GM23338 (cell line): ENCODE measurements around the gene SH3TC2.

Experiments used
- CREB1 ChIP-seq: fragments of 250-450 bp; sonication (Bioruptor Pico); IDR thresholded peaks from 2 replicates; pipeline ENCODE4 v1.5.0; 2020; ENCODE audit warnings: low read depth, mild to moderate bottlenecking, moderate library complexity
- EZH2 ChIP-seq: fragments of 200-600 bp; sonication (generic); IDR thresholded peaks from one replicate; pipeline ENCODE4 v1.8.0; 2017; ENCODE audit warnings: antibody characterized with exemption, mild to moderate bottlenecking, low read depth; ENCODE audit not compliant: unreplicated experiment
- EZH2phosphoT487 ChIP-seq: fragments of 200-600 bp; sonication (generic); IDR thresholded peaks from one replicate; pipeline ENCODE4 v1.8.1; 2018; ENCODE audit warnings: antibody characterized with exemption; ENCODE audit not compliant: unreplicated experiment
- JUNB ChIP-seq: IDR thresholded peaks from one replicate; pipeline ENCODE4 v1.6.1; 2016; ENCODE audit warnings: antibody characterized with exemption; ENCODE audit not compliant: unreplicated experiment
- NANOG ChIP-seq: IDR thresholded peaks from 2 replicates; pipeline ENCODE4 v1.6.1; 2016; ENCODE audit warnings: antibody characterized with exemption, borderline replicate concordance
- POLR2AphosphoS5 ChIP-seq: IDR thresholded peaks from 2 replicates; pipeline ENCODE4 v1.6.1; 2016; ENCODE audit warnings: antibody characterized with exemption, low read depth
- STAT1 ChIP-seq: IDR thresholded peaks from one replicate; pipeline ENCODE4 v1.6.1; 2016; ENCODE audit warnings: antibody characterized with exemption; ENCODE audit not compliant: unreplicated experiment
- ZNF114 ChIP-seq: fragments of 250-450 bp; sonication (Bioruptor Pico); IDR thresholded peaks from 2 replicates; pipeline ENCODE4 v1.5.0; 2020; ENCODE audit warnings: mild to moderate bottlenecking, moderate library complexity
- ZNF331 ChIP-seq: fragments of 250-450 bp; sonication (Bioruptor Pico); IDR thresholded peaks from 2 replicates; pipeline ENCODE4 v1.5.0; 2020; ENCODE audit warnings: low read depth, mild to moderate bottlenecking, moderate library complexity
- TF ChIP-seq, protein P1 (sequence below): IDR thresholded peaks from one replicate; pipeline ENCODE4 v1.6.1; 2018; ENCODE audit warnings: antibody characterized with exemption; ENCODE audit not compliant: unreplicated experiment
- TF ChIP-seq, protein P2 (sequence below), 2 experiments: fragments of 200-600 bp in 1 of 2; sonication (generic) in 1 of 2; conservative IDR thresholded peaks; 2 replicates each; pipeline versions ENCODE4 v1.5.1 to v1.6.1; 2016 to 2017; ENCODE audit warnings: antibody characterized with exemption in 2 of 2, low read depth in 2 of 2, mild to moderate bottlenecking in 2 of 2, moderate library complexity in 1 of 2
- TF ChIP-seq, protein P3 (sequence below): IDR thresholded peaks from 2 replicates; pipeline ENCODE4 v1.6.1; 2016; ENCODE audit warnings: antibody characterized with exemption
- TF ChIP-seq, protein P4 (sequence below): fragments of 250-450 bp; sonication (Bioruptor Pico); IDR thresholded peaks from 2 replicates; pipeline ENCODE4 v1.5.0; 2020; ENCODE audit warnings: mild to moderate bottlenecking, moderate library complexity

DNA sequence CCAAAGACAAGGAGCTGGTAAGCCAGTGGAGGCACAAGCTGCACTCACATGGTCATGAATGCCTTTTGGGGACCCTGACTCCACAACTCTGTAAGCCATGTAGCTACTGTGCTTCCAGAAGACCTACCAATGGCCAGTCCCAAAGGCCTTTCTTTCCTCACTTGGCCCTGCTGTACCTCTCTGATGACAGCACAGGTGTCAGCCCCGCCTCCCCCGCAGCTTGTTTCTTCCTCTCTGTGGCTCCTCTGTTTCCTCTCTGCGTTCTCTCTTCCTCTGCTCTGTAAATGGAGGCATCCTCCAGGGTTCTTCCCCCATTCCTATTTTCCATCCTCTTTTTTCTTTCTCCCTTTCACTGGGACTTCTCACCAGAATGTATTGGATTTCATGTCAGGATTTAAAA, 26.7 kb downstream of the SH3TC2 start:
- TF ChIP-seq, protein P1, sequence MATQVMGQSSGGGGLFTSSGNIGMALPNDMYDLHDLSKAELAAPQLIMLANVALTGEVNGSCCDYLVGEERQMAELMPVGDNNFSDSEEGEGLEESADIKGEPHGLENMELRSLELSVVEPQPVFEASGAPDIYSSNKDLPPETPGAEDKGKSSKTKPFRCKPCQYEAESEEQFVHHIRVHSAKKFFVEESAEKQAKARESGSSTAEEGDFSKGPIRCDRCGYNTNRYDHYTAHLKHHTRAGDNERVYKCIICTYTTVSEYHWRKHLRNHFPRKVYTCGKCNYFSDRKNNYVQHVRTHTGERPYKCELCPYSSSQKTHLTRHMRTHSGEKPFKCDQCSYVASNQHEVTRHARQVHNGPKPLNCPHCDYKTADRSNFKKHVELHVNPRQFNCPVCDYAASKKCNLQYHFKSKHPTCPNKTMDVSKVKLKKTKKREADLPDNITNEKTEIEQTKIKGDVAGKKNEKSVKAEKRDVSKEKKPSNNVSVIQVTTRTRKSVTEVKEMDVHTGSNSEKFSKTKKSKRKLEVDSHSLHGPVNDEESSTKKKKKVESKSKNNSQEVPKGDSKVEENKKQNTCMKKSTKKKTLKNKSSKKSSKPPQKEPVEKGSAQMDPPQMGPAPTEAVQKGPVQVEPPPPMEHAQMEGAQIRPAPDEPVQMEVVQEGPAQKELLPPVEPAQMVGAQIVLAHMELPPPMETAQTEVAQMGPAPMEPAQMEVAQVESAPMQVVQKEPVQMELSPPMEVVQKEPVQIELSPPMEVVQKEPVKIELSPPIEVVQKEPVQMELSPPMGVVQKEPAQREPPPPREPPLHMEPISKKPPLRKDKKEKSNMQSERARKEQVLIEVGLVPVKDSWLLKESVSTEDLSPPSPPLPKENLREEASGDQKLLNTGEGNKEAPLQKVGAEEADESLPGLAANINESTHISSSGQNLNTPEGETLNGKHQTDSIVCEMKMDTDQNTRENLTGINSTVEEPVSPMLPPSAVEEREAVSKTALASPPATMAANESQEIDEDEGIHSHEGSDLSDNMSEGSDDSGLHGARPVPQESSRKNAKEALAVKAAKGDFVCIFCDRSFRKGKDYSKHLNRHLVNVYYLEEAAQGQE, result no peak
- TF ChIP-seq, protein P2, sequence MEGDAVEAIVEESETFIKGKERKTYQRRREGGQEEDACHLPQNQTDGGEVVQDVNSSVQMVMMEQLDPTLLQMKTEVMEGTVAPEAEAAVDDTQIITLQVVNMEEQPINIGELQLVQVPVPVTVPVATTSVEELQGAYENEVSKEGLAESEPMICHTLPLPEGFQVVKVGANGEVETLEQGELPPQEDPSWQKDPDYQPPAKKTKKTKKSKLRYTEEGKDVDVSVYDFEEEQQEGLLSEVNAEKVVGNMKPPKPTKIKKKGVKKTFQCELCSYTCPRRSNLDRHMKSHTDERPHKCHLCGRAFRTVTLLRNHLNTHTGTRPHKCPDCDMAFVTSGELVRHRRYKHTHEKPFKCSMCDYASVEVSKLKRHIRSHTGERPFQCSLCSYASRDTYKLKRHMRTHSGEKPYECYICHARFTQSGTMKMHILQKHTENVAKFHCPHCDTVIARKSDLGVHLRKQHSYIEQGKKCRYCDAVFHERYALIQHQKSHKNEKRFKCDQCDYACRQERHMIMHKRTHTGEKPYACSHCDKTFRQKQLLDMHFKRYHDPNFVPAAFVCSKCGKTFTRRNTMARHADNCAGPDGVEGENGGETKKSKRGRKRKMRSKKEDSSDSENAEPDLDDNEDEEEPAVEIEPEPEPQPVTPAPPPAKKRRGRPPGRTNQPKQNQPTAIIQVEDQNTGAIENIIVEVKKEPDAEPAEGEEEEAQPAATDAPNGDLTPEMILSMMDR (conservative IDR thresholded peaks at IDR 0.05; ENCODE audit: low read depth in 2 of 2), result no peak
- TF ChIP-seq EZH2phosphoT487 (no peak), EZH2 (no peak), ZNF331 (no peak), POLR2AphosphoS5 (no peak), JUNB (no peak), CREB1 (CRISPR knock-in tag) (no peak), STAT1 (no peak), NANOG (no peak), ZNF114 (no peak)
- TF ChIP-seq, protein P3, sequence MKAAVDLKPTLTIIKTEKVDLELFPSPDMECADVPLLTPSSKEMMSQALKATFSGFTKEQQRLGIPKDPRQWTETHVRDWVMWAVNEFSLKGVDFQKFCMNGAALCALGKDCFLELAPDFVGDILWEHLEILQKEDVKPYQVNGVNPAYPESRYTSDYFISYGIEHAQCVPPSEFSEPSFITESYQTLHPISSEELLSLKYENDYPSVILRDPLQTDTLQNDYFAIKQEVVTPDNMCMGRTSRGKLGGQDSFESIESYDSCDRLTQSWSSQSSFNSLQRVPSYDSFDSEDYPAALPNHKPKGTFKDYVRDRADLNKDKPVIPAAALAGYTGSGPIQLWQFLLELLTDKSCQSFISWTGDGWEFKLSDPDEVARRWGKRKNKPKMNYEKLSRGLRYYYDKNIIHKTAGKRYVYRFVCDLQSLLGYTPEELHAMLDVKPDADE, result no peak
- TF ChIP-seq, protein P4, sequence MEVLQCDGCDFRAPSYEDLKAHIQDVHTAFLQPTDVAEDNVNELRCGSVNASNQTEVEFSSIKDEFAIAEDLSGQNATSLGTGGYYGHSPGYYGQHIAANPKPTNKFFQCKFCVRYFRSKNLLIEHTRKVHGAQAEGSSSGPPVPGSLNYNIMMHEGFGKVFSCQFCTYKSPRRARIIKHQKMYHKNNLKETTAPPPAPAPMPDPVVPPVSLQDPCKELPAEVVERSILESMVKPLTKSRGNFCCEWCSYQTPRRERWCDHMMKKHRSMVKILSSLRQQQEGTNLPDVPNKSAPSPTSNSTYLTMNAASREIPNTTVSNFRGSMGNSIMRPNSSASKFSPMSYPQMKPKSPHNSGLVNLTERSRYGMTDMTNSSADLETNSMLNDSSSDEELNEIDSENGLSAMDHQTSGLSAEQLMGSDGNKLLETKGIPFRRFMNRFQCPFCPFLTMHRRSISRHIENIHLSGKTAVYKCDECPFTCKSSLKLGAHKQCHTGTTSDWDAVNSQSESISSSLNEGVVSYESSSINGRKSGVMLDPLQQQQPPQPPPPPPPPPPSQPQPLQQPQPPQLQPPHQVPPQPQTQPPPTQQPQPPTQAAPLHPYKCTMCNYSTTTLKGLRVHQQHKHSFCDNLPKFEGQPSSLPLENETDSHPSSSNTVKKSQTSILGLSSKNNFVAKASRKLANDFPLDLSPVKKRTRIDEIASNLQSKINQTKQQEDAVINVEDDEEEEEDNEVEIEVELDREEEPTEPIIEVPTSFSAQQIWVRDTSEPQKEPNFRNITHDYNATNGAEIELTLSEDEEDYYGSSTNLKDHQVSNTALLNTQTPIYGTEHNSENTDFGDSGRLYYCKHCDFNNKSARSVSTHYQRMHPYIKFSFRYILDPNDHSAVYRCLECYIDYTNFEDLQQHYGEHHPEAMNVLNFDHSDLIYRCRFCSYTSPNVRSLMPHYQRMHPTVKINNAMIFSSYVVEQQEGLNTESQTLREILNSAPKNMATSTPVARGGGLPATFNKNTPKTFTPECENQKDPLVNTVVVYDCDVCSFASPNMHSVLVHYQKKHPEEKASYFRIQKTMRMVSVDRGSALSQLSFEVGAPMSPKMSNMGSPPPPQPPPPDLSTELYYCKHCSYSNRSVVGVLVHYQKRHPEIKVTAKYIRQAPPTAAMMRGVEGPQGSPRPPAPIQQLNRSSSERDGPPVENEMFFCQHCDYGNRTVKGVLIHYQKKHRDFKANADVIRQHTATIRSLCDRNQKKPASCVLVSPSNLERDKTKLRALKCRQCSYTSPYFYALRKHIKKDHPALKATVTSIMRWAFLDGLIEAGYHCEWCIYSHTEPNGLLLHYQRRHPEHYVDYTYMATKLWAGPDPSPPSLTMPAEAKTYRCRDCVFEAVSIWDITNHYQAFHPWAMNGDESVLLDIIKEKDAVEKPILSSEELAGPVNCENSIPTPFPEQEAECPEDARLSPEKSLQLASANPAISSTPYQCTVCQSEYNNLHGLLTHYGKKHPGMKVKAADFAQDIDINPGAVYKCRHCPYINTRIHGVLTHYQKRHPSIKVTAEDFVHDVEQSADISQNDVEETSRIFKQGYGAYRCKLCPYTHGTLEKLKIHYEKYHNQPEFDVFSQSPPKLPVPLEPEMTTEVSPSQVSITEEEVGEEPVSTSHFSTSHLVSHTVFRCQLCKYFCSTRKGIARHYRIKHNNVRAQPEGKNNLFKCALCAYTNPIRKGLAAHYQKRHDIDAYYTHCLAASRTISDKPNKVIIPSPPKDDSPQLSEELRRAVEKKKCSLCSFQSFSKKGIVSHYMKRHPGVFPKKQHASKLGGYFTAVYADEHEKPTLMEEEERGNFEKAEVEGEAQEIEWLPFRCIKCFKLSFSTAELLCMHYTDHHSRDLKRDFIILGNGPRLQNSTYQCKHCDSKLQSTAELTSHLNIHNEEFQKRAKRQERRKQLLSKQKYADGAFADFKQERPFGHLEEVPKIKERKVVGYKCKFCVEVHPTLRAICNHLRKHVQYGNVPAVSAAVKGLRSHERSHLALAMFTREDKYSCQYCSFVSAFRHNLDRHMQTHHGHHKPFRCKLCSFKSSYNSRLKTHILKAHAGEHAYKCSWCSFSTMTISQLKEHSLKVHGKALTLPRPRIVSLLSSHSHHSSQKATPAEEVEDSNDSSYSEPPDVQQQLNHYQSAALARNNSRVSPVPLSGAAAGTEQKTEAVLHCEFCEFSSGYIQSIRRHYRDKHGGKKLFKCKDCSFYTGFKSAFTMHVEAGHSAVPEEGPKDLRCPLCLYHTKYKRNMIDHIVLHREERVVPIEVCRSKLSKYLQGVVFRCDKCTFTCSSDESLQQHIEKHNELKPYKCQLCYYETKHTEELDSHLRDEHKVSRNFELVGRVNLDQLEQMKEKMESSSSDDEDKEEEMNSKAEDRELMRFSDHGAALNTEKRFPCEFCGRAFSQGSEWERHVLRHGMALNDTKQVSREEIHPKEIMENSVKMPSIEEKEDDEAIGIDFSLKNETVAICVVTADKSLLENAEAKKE (CRISPR knock-in tag), result no peak
